Transverse colon (tissue), 4 donors: Measurements from ENCODE around the gene TCFL5. TPM values are rescaled to one million over a fixed set of nuclear protein-coding genes. Genes with fewer than 3 reads are reported as not detected.

Source experiments
- DNase-seq: peaks from one replicate; pipeline ENCODE4 v3.0.0-alpha.2; 2019
- H3K27ac ChIP-seq, 4 donors: fragments of 200-600 bp; sonication (generic); 2 replicates each; pipeline ENCODE4 v1.5.1; 2016 to 2018; ENCODE audit warnings: inconsistent platforms in 4 of 4
- H3K27me3 ChIP-seq: fragments of 200-600 bp; sonication (generic); 2 replicates; pipeline ENCODE4 v1.5.1; 2017; ENCODE audit warnings: inconsistent platforms
- H3K36me3 ChIP-seq, 4 donors: fragments of 200-600 bp; sonication (generic); 2 replicates each; pipeline ENCODE4 v1.5.1; 2017 to 2019; ENCODE audit warnings: inconsistent platforms in 4 of 4
- H3K4me1 ChIP-seq, 4 donors: fragments of 200-600 bp; sonication (generic); 2 replicates each; pipeline ENCODE4 v1.5.1; 2017 to 2020; ENCODE audit warnings: inconsistent platforms in 4 of 4
- H3K4me3 ChIP-seq, 4 donors: fragments of 200-600 bp; sonication (generic); 1 replicate in 1 of 4; 2 replicates in 3 of 4; pipeline versions ENCODE4 v1.5.1 to v1.6.1; 2017 to 2019; ENCODE audit warnings: inconsistent platforms in 4 of 4
- H3K9me3 ChIP-seq, 2 donors: fragments of 200-600 bp; sonication (generic); 2 replicates each; pipeline ENCODE4 v1.5.1; 2017 to 2019; ENCODE audit warnings: inconsistent platforms in 2 of 2
- CTCF ChIP-seq, 5 experiments: fragments of 200-600 bp in 3 of 5; fragments of 450-650 bp in 2 of 5; sonication (generic) in 3 of 5; IDR thresholded peaks; 1 replicate in 2 of 5; 2 replicates in 3 of 5; pipeline ENCODE4 v1.5.1; 2016 to 2017; ENCODE audit warnings: antibody characterized with exemption in 5 of 5, inconsistent platforms in 3 of 5, mild to moderate bottlenecking in 2 of 5, moderate library complexity in 1 of 5
- EP300 ChIP-seq: sonication (generic); formaldehyde crosslinking; IDR thresholded peaks from one replicate; pipeline ENCODE4 v1.6.1; 2017; ENCODE audit warnings: antibody characterized with exemption, low read depth
- POLR2A ChIP-seq: fragments of 450-650 bp; IDR thresholded peaks from one replicate; pipeline ENCODE4 v1.6.1; 2016; ENCODE audit warnings: antibody characterized with exemption, mild to moderate bottlenecking, moderate library complexity
- POLR2AphosphoS5 ChIP-seq, 3 donors: sonication (generic); formaldehyde crosslinking; IDR thresholded peaks; one replicate each; pipeline ENCODE4 v1.6.1; 2016; ENCODE audit warnings: antibody characterized with exemption in 3 of 3
- WGBS, 2 donors: methylation state at CpG; one replicate each; pipeline ENCODE4 v1.1.5; 2018; ENCODE audit warnings: low coverage in 1 of 2; 5-methylcytosine and 5-hydroxymethylcytosine counted together
- in situ Hi-C, 4 donors: fragments of 200-750 bp; cut with MboI; loops; one replicate each; pipeline versions ENCODE4 v1.15.0 to v1.15.1; 2017; ENCODE audit warnings: low sequenced_read_pairs in 3 of 4, low pct_ligation_motif_present in 1 of 4, low pct_unique_long_range_greater_than_20kb in 1 of 4
- intact Hi-C: fragments of 100-400 bp; cut with DNase I; formaldehyde crosslinking; loops from one replicate; pipeline ENCODE4 v1.15.1; 2023; ENCODE audit warnings: low total_unique reads
- total RNA-seq, 4 donors: library from RNA; depleted of rRNA; stranded (reverse); fragments of >200 nt; gene quantifications; one replicate each; pipeline ENCODE4 v1.1.0, GENCODE V29; 2016

TCFL5 gene
- total RNA-seq, 4 donors from 2014 or later: 5.2 to 19.9 (median 5.9) TPM

DNA sequence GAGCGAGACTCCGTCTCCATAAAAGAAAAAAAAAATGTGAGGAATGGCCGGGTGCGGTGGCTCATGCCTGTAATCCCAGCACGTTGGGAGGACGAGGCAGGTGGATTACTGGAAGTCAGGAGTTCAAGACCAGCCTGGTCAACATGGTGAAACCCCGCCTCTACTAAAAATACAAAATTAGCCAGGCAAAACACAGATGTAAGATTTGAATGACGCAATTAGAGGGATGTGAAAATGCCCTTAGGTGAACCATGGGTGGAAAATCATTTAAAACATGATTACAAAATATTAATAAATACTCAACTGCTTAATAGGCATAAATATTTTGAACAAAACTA is 23.9 kb downstream of the TCFL5 start:
- Histone ChIP-seq H3K4me1 (peaks cover 1 to 25% (median 13%) of the 10 kb centered on the region in 4 donors), H3K27ac (peak overlapping the region; percentile 69 to 80 (median 78)), H3K9me3 (no peaks in the 10 kb centered on the region), H3K27me3 (peaks cover 13% of the 10 kb centered on the region), H3K36me3 (no peaks in the 10 kb centered on the region), H3K4me3 (no peak overlapping the region)
- in situ Hi-C loops (no loop called here), intact Hi-C loops (no loop called here)
- DNase-seq: no peak
- WGBS, 2 donors: 33 to 51% methylated on average over 8 of the region's 8 CpGs
- no peak for TF ChIP-seq CTCF (IDR thresholded peaks at IDR 0.05)
- TF ChIP-seq POLR2AphosphoS5 (IDR thresholded peaks at IDR 0.05): no peak
- TF ChIP-seq EP300: no peak
- TF ChIP-seq POLR2A: no peak

DNA sequence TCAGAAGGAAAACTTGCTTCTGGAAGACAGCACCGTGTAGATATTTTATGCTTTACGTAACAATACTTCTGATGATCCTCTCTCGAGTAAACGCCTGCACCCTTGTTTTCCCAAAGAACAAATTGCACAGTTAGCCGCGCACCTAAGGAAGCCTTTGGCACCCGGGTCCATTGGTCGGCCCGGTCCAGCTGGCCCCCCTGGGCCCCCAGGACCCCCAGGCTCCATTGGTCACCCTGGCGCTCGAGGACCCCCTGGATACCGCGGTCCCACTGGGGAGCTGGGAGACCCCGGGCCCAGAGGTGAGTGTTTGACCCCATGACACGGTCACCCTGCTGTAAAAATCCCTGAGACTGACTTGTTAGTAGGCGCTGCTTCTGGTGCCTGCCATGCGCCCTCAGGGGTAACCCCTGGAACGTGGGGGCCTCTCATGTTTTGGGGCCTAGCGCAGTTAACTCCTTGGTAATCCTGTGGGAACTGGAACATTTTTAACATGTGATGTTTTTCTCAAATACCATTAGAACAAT is 24.6 kb downstream of the TCFL5 start:
- in situ Hi-C loops (no loop called here), intact Hi-C loops (no loop called here)
- TF ChIP-seq POLR2AphosphoS5 (IDR thresholded peaks at IDR 0.05) (no peak), EP300 (no peak), POLR2A (no peak), CTCF (IDR thresholded peaks at IDR 0.05) (no peak)
- no peak for DNase-seq
- Histone ChIP-seq H3K36me3 (no peaks in the 10 kb centered on the region), H3K4me3 (no peak overlapping the region), H3K9me3 (no peaks in the 10 kb centered on the region), H3K4me1 (peaks cover 9 to 32% (median 20%) of the 10 kb centered on the region in 4 donors), H3K27ac (no peak overlapping the region), H3K27me3 (peaks cover 13% of the 10 kb centered on the region)
- WGBS, 2 donors: 82 to 89% methylated on average over 4 to 15 of the region's 19 CpGs

DNA sequence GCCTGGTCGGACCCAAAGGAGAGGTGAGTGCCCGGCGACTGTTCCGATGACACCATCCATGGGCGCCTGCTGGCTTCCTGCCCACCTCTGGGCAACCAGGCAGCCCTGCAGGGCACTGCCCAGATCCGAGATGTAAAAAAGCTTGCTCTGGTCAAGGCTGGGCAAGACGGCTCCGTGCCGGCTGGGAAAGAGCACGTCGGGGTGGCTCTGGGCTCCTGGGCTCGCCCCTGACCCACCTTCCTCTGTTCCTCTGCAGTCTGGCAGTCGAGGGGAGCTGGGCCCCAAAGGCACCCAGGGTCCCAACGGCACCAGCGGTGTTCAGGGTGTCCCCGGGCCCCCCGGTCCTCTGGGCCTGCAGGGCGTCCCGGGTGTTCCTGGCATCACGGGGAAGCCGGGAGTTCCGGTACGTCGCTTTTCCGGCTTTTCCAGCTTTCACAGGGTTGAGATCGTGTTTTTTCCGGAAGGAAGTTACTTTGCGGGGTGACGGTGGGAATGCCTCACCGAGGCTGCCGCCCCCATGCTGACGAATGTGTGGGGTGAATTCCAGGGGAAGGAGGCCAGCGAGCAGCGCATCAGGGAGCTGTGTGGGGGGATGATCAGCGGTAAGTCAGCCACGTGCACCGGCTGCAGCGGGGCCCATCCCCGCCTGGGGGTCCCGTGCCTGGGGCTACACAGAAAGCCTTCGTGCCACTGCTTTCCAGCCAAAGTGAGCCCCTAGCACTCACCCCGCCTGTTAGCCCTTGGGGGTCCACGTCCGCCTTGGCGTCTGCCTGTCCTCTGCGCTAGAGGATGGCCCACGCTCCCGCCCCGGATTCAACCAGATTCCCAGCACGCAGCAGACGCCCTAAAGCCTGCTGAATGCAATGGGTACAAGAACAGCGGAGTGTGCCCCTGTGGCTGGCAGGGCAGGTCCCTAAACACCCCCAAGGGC is 25.4 kb downstream of the TCFL5 start:
- H3K27ac ChIP-seq: no peak overlapping the region
- H3K4me1 ChIP-seq: peaks cover 17 to 39% (median 28%) of the 10 kb centered on the region in 4 donors
- H3K9me3 ChIP-seq: no peaks in the 10 kb centered on the region
- no peak overlapping the region for H3K4me3 ChIP-seq
- in situ Hi-C loops: no loop called here
- TF ChIP-seq EP300 (no peak), CTCF (IDR thresholded peaks at IDR 0.05) (no peak), POLR2A (no peak), POLR2AphosphoS5 (IDR thresholded peaks at IDR 0.05) (no peak)
- WGBS, 2 donors: 86 to 88% methylated on average over 10 to 47 of the region's 52 CpGs
- intact Hi-C loops: no loop called here
- peaks cover 13% of the 10 kb centered on the region for H3K27me3 ChIP-seq
- no peak for DNase-seq
- no peaks in the 10 kb centered on the region for H3K36me3 ChIP-seq

GRCh38 chr20:62834967-62835730 is 26.5 kb downstream of the TCFL5 start:
- TF ChIP-seq EP300: no peak
- no peak for TF ChIP-seq POLR2A
- TF ChIP-seq CTCF (IDR thresholded peaks at IDR 0.05): no peak
- TF ChIP-seq POLR2AphosphoS5 (IDR thresholded peaks at IDR 0.05): no peak
- H3K36me3 ChIP-seq: no peaks in the 10 kb centered on the region
- in situ Hi-C loops (no loop called here), intact Hi-C loops (no loop called here)
- no peak for DNase-seq
- H3K27ac ChIP-seq: no peak overlapping the region
- peaks cover 20 to 45% (median 33%) of the 10 kb centered on the region in 4 donors for H3K4me1 ChIP-seq
- no peak overlapping the region for H3K4me3 ChIP-seq
- no peaks in the 10 kb centered on the region for H3K9me3 ChIP-seq
- 87 to 92% methylated on average over 5 to 24 of the region's 24 CpGs for WGBS, 2 donors
- peaks cover 13% of the 10 kb centered on the region for H3K27me3 ChIP-seq
